AG09319 (cell line): ENCODE data around the gene KIAA1549.

Experiments used
- DNase-seq: peaks from one replicate; pipeline ENCODE4 v3.0.0-alpha.2; 2010; ENCODE audit warnings: low read depth; ENCODE audit errors: extremely low read depth
- CTCF ChIP-seq: IDR thresholded peaks from 2 replicates; pipeline ENCODE4 v1.5.1; 2011; ENCODE audit warnings: low read depth, mild to moderate bottlenecking, inconsistent platforms, low read length, moderate library complexity

The KIAA1549 gene

GRCh38 chr7:138974103-138974502, 7.1 kb downstream of the KIAA1549 start:
- no peak for TF ChIP-seq CTCF
- DNase-seq, result no peak

- no peak for DNase-seq
- TF ChIP-seq CTCF, result no peak
These were observed 10.2 kb downstream of the KIAA1549 start for GRCh38 chr7:138970952-138971351.

- no peak for TF ChIP-seq CTCF
- no peak for DNase-seq
These were observed 10.7 kb downstream of the KIAA1549 start for GRCh38 chr7:138970446-138970845.

GRCh38 chr7:138967159-138967558, 14.0 kb downstream of the KIAA1549 start:
- no peak for DNase-seq
- no peak for TF ChIP-seq CTCF

GRCh38 chr7:138964624-138965436, 16.4 kb downstream of the KIAA1549 start:
- no peak for DNase-seq
- TF ChIP-seq CTCF, result no peak

GRCh38 chr7:138963675-138964074, 17.5 kb downstream of the KIAA1549 start:
- no peak for TF ChIP-seq CTCF
- no peak for DNase-seq

- DNase-seq, result no peak
These were observed 18.5 kb downstream of the KIAA1549 start for GRCh38 chr7:138962561-138963270.

More at GRCh38 chr7:138962561-138963270, 18.5 kb downstream of the KIAA1549 start:
- TF ChIP-seq CTCF, result no peak
